A673 (cell line): ENCODE data around the gene STS.

Experiments
- EZH2 ChIP-seq: fragments of 200-600 bp; sonication (generic); IDR thresholded peaks from 2 replicates; pipeline ENCODE4 v1.6.1; 2017; ENCODE audit warnings: borderline replicate concordance, low read depth, mild to moderate bottlenecking, mixed read lengths, antibody characterized with exemption, low read length; ENCODE audit not compliant: poor library complexity, severe bottlenecking
- TF ChIP-seq, protein P1 (sequence below): fragments of 300-800, 200-600 bp; sonication (generic); conservative IDR thresholded peaks from 2 replicates; pipeline ENCODE4 v1.5.1; 2017; ENCODE audit warnings: low read depth, mild to moderate bottlenecking, antibody characterized with exemption, low read length, moderate library complexity, mixed read lengths

DNA sequence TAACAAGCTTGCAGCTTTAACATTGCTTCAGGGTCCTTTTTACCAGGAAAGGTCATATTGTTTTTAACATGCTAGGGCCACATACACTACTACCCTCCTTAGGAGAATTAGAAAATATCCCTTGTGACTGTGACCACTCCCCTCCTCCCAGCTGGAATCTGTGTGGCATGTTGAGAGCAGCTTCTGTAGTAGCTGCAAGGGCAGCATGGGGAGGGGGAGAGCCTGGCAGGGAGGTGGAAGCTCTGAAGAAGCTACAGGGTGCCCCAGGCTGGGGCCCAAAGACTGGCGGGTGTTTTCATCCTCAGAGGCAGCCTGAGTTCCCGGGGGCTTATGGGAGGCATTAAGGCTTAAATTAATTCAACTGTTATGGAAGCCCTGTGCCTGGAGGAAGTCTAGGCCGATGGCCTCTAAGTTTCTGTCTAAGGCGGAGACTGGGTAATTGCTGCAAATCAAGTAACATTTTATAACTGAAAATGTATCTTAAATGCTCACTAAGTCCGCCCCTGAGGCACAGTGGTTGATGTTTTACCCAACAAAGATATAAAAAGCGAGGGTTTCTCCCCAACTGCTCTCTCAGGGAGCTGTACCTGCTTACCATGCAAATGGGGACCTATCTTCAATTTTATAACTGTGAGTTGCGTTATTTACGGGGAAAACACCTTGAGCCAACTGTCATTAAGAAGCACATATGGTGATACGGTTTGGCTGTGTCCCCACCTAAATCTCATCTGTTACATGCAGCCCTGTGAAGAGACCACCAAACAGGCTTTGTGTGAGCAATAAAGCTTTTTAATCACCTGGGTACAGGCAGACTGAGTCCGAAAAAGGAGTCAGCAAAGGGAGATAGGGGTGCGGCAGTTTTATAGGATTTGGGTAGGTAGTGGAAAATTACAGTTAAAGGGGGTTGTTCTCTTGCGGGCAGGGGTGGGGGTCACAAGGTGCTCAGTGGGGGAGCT is 37.4 kb upstream of the STS start:
- TF ChIP-seq, protein P1, sequence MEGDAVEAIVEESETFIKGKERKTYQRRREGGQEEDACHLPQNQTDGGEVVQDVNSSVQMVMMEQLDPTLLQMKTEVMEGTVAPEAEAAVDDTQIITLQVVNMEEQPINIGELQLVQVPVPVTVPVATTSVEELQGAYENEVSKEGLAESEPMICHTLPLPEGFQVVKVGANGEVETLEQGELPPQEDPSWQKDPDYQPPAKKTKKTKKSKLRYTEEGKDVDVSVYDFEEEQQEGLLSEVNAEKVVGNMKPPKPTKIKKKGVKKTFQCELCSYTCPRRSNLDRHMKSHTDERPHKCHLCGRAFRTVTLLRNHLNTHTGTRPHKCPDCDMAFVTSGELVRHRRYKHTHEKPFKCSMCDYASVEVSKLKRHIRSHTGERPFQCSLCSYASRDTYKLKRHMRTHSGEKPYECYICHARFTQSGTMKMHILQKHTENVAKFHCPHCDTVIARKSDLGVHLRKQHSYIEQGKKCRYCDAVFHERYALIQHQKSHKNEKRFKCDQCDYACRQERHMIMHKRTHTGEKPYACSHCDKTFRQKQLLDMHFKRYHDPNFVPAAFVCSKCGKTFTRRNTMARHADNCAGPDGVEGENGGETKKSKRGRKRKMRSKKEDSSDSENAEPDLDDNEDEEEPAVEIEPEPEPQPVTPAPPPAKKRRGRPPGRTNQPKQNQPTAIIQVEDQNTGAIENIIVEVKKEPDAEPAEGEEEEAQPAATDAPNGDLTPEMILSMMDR = no peak
- TF ChIP-seq EZH2 = no peak
